NT2/D1 (cell line): ENCODE results near the gene TMEM129.

Experiments used
- SUZ12 ChIP-seq: IDR thresholded peaks from 2 replicates; pipeline ENCODE4 v1.6.1; 2011; ENCODE audit not compliant: insufficient read length, insufficient read depth; ENCODE audit errors: extremely low read depth
- YY1 ChIP-seq: IDR thresholded peaks from 2 replicates; pipeline ENCODE4 v1.6.1; 2011; ENCODE audit not compliant: insufficient read length, insufficient read depth

- no peak for TF ChIP-seq SUZ12
- TF ChIP-seq YY1 = no peak
Observed at GRCh38 chr4:1713003-1713851, 7.9 kb downstream of the TMEM129 start.
